HepG2 (cell line): ENCODE measurements around the gene GAPDH. TPM values are rescaled to one million over a fixed set of nuclear protein-coding genes. Genes with fewer than 3 reads are reported as not detected.

Experiments
- RAD21 ChIP-seq: fragments of 450-650 bp; formaldehyde crosslinking; IDR thresholded peaks from 2 replicates; pipeline ENCODE4 v1.5.0; 2020; ENCODE audit warnings: mild to moderate bottlenecking
- RBFOX2 ChIP-seq: fragments of 200-400 bp; formaldehyde crosslinking; IDR thresholded peaks from 2 replicates; pipeline ENCODE4 v1.6.1; 2017; ENCODE audit warnings: low read depth, mild to moderate bottlenecking, low read length
- SP4 ChIP-seq: sonication (generic); formaldehyde crosslinking; IDR thresholded peaks from 2 replicates; pipeline ENCODE4 v1.8.1; 2023; ENCODE audit warnings: mild to moderate bottlenecking, missing genetic modification reagents
- TARDBP ChIP-seq: sonication (generic); formaldehyde crosslinking; IDR thresholded peaks from 2 replicates; pipeline ENCODE4 v1.8.0; 2022; ENCODE audit warnings: mild to moderate bottlenecking, missing genetic modification reagents
- TOPORS ChIP-seq: sonication (generic); formaldehyde crosslinking; IDR thresholded peaks from 2 replicates; pipeline ENCODE4 v1.8.0; 2023; ENCODE audit warnings: mild to moderate bottlenecking, missing genetic modification reagents
- ZNF407 ChIP-seq: sonication (generic); formaldehyde crosslinking; IDR thresholded peaks from one replicate; pipeline ENCODE4 v1.5.1; 2020; ENCODE audit warnings: mild to moderate bottlenecking, missing genetic modification reagents; ENCODE audit errors: not compliant biosample characterization
- ZNF501 ChIP-seq: sonication (generic); formaldehyde crosslinking; IDR thresholded peaks from 2 replicates; pipeline ENCODE4 v1.5.1; 2020; ENCODE audit warnings: mild to moderate bottlenecking, moderate library complexity, missing genetic modification reagents
- ZNF512B ChIP-seq: sonication (generic); formaldehyde crosslinking; IDR thresholded peaks from 2 replicates; pipeline ENCODE4 v1.5.1; 2020; ENCODE audit warnings: missing genetic modification reagents, mild to moderate bottlenecking, borderline replicate concordance
- polyA plus RNA-seq, 8 experiments: library from polyadenylated mRNA; depleted of rRNA in 3 of 8; stranded (reverse) in 7 of 8; unstranded in 1 of 8; fragments of >200 nt; fragmentation: Illumina TruSeq in 4 of 8; extraction: Trizol in 4 of 8; gene quantifications; 2 replicates each; pipeline versions ENCODE4 v1.2.1 to v1.2.3, GENCODE V29; 2011 to 2016; ENCODE audit warnings: low read depth in 4 of 8, missing spikeins in 1 of 8, mixed read lengths in 1 of 8; ENCODE audit not compliant: insufficient read depth in 1 of 8
- total RNA-seq, 5 experiments: library from RNA; depleted of rRNA; stranded (reverse); fragments of >200 nt; fragmentation: Illumina TruSeq; extraction: Trizol; gene quantifications; 2 replicates each; pipeline ENCODE4 v1.2.3, GENCODE V29; 2016; ENCODE audit warnings: low read depth in 1 of 5
- TF ChIP-seq, protein P1 (sequence below): sonication (generic); formaldehyde crosslinking; IDR thresholded peaks from 2 replicates; pipeline ENCODE4 v1.4.0; 2020; ENCODE audit warnings: missing genetic modification reagents, mild to moderate bottlenecking, borderline replicate concordance
- TF ChIP-seq, protein P2 (sequence below): sonication (generic); formaldehyde crosslinking; IDR thresholded peaks from 2 replicates; pipeline ENCODE4 v1.5.0; 2020; ENCODE audit warnings: mild to moderate bottlenecking, missing genetic modification reagents, moderate library complexity

Gene GAPDH
- total and polyA plus RNA-seq, 2 of the 13 experiments (the other 11 are each of a cell fraction or from before 2014, with no cell fraction given): 3,038 to 12,722 TPM

GRCh38 chr12:6537580-6538419 is 3.5 kb downstream of the GAPDH start (continued):
- TF ChIP-seq ZNF407 (peak; percentile 36), ZNF512B (CRISPR knock-in tag) (0 out of 2 replicates have a peak, but pooled peaks have one; percentile 18), RAD21 (CRISPR knock-in tag) (peak; percentile 44), TOPORS (0 out of 2 replicates have a peak, but pooled peaks have one; percentile 5), RBFOX2 (0 out of 2 replicates have a peak, but pooled peaks have one; percentile 24), TARDBP (CRISPR knock-in tag) (0 out of 2 replicates have a peak, but pooled peaks have one; percentile 10), ZNF501 (CRISPR knock-in tag) (0 out of 2 replicates have a peak, but pooled peaks have one; percentile 31), SP4 (CRISPR knock-in tag) (0 out of 2 replicates have a peak, but pooled peaks have one; percentile 4)
- TF ChIP-seq, protein P1, sequence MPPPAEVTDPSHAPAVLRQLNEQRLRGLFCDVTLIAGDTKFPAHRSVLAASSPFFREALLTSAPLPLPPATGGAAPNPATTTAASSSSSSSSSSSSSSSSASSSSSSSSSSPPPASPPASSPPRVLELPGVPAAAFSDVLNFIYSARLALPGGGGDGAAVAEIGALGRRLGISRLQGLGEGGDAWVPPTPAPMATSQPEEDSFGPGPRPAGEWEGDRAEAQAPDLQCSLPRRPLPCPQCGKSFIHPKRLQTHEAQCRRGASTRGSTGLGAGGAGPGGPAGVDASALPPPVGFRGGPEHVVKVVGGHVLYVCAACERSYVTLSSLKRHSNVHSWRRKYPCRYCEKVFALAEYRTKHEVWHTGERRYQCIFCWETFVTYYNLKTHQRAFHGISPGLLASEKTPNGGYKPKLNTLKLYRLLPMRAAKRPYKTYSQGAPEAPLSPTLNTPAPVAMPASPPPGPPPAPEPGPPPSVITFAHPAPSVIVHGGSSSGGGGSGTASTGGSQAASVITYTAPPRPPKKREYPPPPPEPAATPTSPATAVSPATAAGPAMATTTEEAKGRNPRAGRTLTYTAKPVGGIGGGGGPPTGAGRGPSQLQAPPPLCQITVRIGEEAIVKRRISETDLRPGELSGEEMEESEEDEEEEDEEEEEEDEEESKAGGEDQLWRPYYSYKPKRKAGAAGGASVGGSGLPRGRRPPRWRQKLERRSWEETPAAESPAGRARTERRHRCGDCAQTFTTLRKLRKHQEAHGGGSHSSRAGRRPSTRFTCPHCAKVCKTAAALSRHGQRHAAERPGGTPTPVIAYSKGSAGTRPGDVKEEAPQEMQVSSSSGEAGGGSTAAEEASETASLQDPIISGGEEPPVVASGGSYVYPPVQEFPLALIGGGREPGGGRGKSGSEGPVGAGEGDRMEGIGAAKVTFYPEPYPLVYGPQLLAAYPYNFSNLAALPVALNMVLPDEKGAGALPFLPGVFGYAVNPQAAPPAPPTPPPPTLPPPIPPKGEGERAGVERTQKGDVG: 0 out of 2 replicates have a peak, but pooled peaks have one; percentile 13
- TF ChIP-seq, protein P2, sequence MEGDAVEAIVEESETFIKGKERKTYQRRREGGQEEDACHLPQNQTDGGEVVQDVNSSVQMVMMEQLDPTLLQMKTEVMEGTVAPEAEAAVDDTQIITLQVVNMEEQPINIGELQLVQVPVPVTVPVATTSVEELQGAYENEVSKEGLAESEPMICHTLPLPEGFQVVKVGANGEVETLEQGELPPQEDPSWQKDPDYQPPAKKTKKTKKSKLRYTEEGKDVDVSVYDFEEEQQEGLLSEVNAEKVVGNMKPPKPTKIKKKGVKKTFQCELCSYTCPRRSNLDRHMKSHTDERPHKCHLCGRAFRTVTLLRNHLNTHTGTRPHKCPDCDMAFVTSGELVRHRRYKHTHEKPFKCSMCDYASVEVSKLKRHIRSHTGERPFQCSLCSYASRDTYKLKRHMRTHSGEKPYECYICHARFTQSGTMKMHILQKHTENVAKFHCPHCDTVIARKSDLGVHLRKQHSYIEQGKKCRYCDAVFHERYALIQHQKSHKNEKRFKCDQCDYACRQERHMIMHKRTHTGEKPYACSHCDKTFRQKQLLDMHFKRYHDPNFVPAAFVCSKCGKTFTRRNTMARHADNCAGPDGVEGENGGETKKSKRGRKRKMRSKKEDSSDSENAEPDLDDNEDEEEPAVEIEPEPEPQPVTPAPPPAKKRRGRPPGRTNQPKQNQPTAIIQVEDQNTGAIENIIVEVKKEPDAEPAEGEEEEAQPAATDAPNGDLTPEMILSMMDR: peak; percentile 76
